Naive thymus-derived CD4-positive, alpha-beta T cell (primary cell): ENCODE results near the gene PAK6. TPM values are rescaled to one million over a fixed set of nuclear protein-coding genes. Genes with fewer than 3 reads are reported as not detected.
A peak's percentile ranks its signal among the peaks of the same experiment; 100 is the strongest.

ENCODE experiments used
- ATAC-seq: fragments of 150-1000 bp; cut with Tn5 transposase; 2 replicates; pipeline ENCODE4 v1.10.0; 2021; ENCODE audit warnings: mild to moderate bottlenecking, moderate library complexity
- CTCF ChIA-PET: fragments of 350-600 bp; sonication (Branson Sonifier 250); formaldehyde crosslinking; loops from one replicate; lab custom pipeline; 2021; ENCODE audit warnings: antibody characterized with exemption; lab: Charles Lee
- POLR2A ChIA-PET: fragments of 350-600 bp; sonication (Branson Sonifier 250); formaldehyde crosslinking; loops from one replicate; lab custom pipeline; 2021; ENCODE audit warnings: antibody characterized with exemption, inconsistent platforms; lab: Charles Lee
- DNase-seq, 9 donors: peaks; one replicate each; pipeline versions ENCODE4 v3.0.0 to v3.0.0-alpha.2; 2020 to 2022; ENCODE audit warnings: mixed read lengths in 1 of 9
- H3K27ac ChIP-seq: one replicate; pipeline ENCODE4 v1.7.0; 2013; ENCODE audit warnings: mild to moderate bottlenecking, low read depth, low read length, moderate library complexity
- H3K27me3 ChIP-seq, 2 donors: one replicate each; pipeline ENCODE4 v1.7.0; 2013; ENCODE audit warnings: low read length in 2 of 2, mild to moderate bottlenecking in 2 of 2, moderate library complexity in 2 of 2; ENCODE audit not compliant: control insufficient read depth in 2 of 2, insufficient read depth in 2 of 2
- H3K36me3 ChIP-seq, 3 experiments: 1 replicate in 2 of 3; 2 replicates in 1 of 3; pipeline ENCODE4 v1.7.0; 2013; ENCODE audit warnings: low read length in 3 of 3, mild to moderate bottlenecking in 3 of 3, moderate library complexity in 1 of 3; ENCODE audit not compliant: insufficient read depth in 3 of 3, control insufficient read depth in 2 of 3
- H3K4me1 ChIP-seq, 2 donors: one replicate each; pipeline ENCODE4 v1.7.0; 2013; ENCODE audit warnings: low read length in 2 of 2, mild to moderate bottlenecking in 2 of 2, moderate library complexity in 1 of 2; ENCODE audit not compliant: control insufficient read depth in 2 of 2, insufficient read depth in 2 of 2
- H3K4me3 ChIP-seq: 2 replicates; pipeline ENCODE4 v1.7.0; 2013; ENCODE audit warnings: mild to moderate bottlenecking, low read length
- H3K9me3 ChIP-seq, 3 experiments: 1 replicate in 2 of 3; 2 replicates in 1 of 3; pipeline ENCODE4 v1.7.0; 2013; ENCODE audit warnings: low read length in 3 of 3; ENCODE audit not compliant: control insufficient read depth in 2 of 3
- H3K27ac Mint-ChIP-seq, 9 donors: one replicate each; pipeline ENCODE4 v1.8.0; 2020 to 2022; ENCODE audit warnings: mixed read lengths in 9 of 9, mild to moderate bottlenecking in 8 of 9, moderate library complexity in 5 of 9, inconsistent platforms in 2 of 9
- H3K27me3 Mint-ChIP-seq, 5 donors: one replicate each; pipeline ENCODE4 v1.8.0; 2021 to 2022; ENCODE audit warnings: mixed read lengths in 5 of 5, mild to moderate bottlenecking in 1 of 5
- H3K36me3 Mint-ChIP-seq, 5 donors: one replicate each; pipeline ENCODE4 v1.8.0; 2020 to 2022; ENCODE audit warnings: mixed read lengths in 5 of 5, mild to moderate bottlenecking in 3 of 5, inconsistent platforms in 1 of 5
- H3K4me1 Mint-ChIP-seq, 7 donors: one replicate each; pipeline ENCODE4 v1.8.0; 2020 to 2022; ENCODE audit warnings: mixed read lengths in 7 of 7, mild to moderate bottlenecking in 3 of 7, inconsistent platforms in 1 of 7
- H3K4me3 Mint-ChIP-seq, 10 donors: one replicate each; pipeline ENCODE4 v1.8.0; 2020 to 2022; ENCODE audit warnings: mild to moderate bottlenecking in 10 of 10, mixed read lengths in 10 of 10, moderate library complexity in 6 of 10, inconsistent platforms in 2 of 10
- H3K9me3 Mint-ChIP-seq, 11 donors: one replicate each; pipeline ENCODE4 v1.8.0; 2020 to 2022; ENCODE audit warnings: mixed read lengths in 11 of 11, mild to moderate bottlenecking in 4 of 11, inconsistent platforms in 1 of 11, moderate library complexity in 1 of 11
- intact Hi-C, 2 donors: fragments of 100-400 bp; cut with micrococcal nuclease; formaldehyde crosslinking; loops; one replicate each; pipeline ENCODE4 v1.15.1; 2023
- polyA plus RNA-seq, 2 donors: library from polyadenylated mRNA; unstranded; fragments of 300-500 nt; fragmentation: Illumina TruSeq; gene quantifications; one replicate each; pipeline ENCODE4 v1.2.3, GENCODE V29; 2021
- total RNA-seq, 6 experiments: library from RNA in 5 of 6; stranded (reverse) in 5 of 6; gene quantifications; 1 replicate in 5 of 6; 2 replicates in 1 of 6; pipeline ENCODE4 v1.2.3 and lab custom pipeline; 2021 to 2026

The PAK6 gene
- total and polyA plus RNA-seq, 7 experiments from 2014 or later: 0.58 to 1.9 TPM; not detected in 5

GRCh38 chr15:40320931-40321371 is 82.1 kb downstream of the PAK6 start:
- H3K9me3 ChIP-seq: no peaks in the 10 kb centered on the region
- intact Hi-C loops: loop anchor here (1.0 to 5.0 kb wide), 11 partner anchors 14 to 796 kb away; partner anchors contain the start of genes ANKRD63 (in 2 of the 2), FSIP1 (in 2 of the 2), BUB1B (in 1 of the 2) and EIF2AK4 (in 1 of the 2)
- no peaks in the 10 kb centered on the region for H3K36me3 ChIP-seq
- peak in 8 of 9 donors; percentile 41 to 76 (median 70) for DNase-seq
- no peak overlapping the region for H3K27ac ChIP-seq
- peak overlapping the region in 6 of 10 donors; percentile 4 to 53 (median 26) for H3K4me3 Mint-ChIP-seq
- POLR2A ChIA-PET: interaction anchor here (0.6 to 8.6 kb wide), 5 partner anchors 11 to 262 kb away, joined by 3 to 93 read pairs (median 3); partner anchors contain the start of gene PLCB2
- H3K36me3 Mint-ChIP-seq: peaks cover 0 to 7% (median 0%) of the 10 kb centered on the region in 5 donors
- peak; percentile 31 for ATAC-seq
- CTCF ChIA-PET: interaction anchor here (0.7 to 19.9 kb wide), 6 partner anchors 8 to 101 kb away, joined by 3 to 366 read pairs (median 7); partner anchors contain the start of genes CCDC9B and PLCB2
- peaks cover 19 to 38% (median 31%) of the 10 kb centered on the region in 7 donors for H3K4me1 Mint-ChIP-seq
- H3K27ac Mint-ChIP-seq: peak overlapping the region in 8 of 9 donors; percentile 31 to 89 (median 42)
- H3K4me1 ChIP-seq: peaks cover 15% of the 10 kb centered on the region in 2 donors
- H3K9me3 Mint-ChIP-seq: no peaks in the 10 kb centered on the region
- H3K27me3 Mint-ChIP-seq: peaks cover 0 to 42% (median 0%) of the 10 kb centered on the region in 5 donors
- no peaks in the 10 kb centered on the region for H3K27me3 ChIP-seq
- no peak overlapping the region for H3K4me3 ChIP-seq

GRCh38 chr15:40322531-40323238 is 83.8 kb downstream of the PAK6 start:
- H3K27me3 Mint-ChIP-seq: peaks cover 0 to 27% (median 0%) of the 10 kb centered on the region in 5 donors
- peak overlapping the region; percentile 69 to 89 (median 83) for H3K4me3 Mint-ChIP-seq
- peaks cover 15% of the 10 kb centered on the region in 2 donors for H3K4me1 ChIP-seq
- peaks cover 0 to 10% (median 0%) of the 10 kb centered on the region in 5 donors for H3K36me3 Mint-ChIP-seq
- DNase-seq: no peak
- no peaks in the 10 kb centered on the region for H3K36me3 ChIP-seq
- H3K4me1 Mint-ChIP-seq: peaks cover 19 to 47% (median 37%) of the 10 kb centered on the region in 7 donors
- H3K27ac Mint-ChIP-seq: peak overlapping the region in 6 of 9 donors; percentile 56 to 86 (median 82)
- CTCF ChIA-PET: interaction anchor here (0.5 to 19.9 kb wide), 11 partner anchors 8 to 243 kb away, joined by 3 to 366 read pairs (median 4); partner anchors contain the start of genes CCDC9B and PLCB2
- H3K4me3 ChIP-seq: peak overlapping the region; percentile 31
- no peaks in the 10 kb centered on the region for H3K27me3 ChIP-seq
- intact Hi-C loops: loop anchor here (1.0 to 5.0 kb wide), 12 partner anchors 14 to 795 kb away; partner anchors contain the start of genes ANKRD63 (in 2 of the 2), BUB1B (in 1 of the 2), DISP2 (in 1 of the 2) and EIF2AK4 (in 1 of the 2)
- peak overlapping the region; percentile 66 for H3K27ac ChIP-seq
- no peak for ATAC-seq
- POLR2A ChIA-PET: interaction anchor here (0.6 to 8.6 kb wide), 11 partner anchors 8 to 274 kb away, joined by 3 to 93 read pairs (median 4); partner anchors contain the start of genes IVD and PLCB2
- H3K9me3 Mint-ChIP-seq: no peaks in the 10 kb centered on the region
- H3K9me3 ChIP-seq: no peaks in the 10 kb centered on the region

GRCh38 chr15:40323239-40323952 is 84.5 kb downstream of the PAK6 start, which contains the start of gene INAFM2:
Gene INAFM2 (plus strand): TSS chr15:40323692. CDS start chr15:40324056, 364 bp downstream.
- Mint-ChIP-seq H3K27me3 (peaks cover 0 to 23% (median 0%) of the 10 kb centered on the region in 5 donors), H3K4me1 (peaks cover 19 to 51% (median 43%) of the 10 kb centered on the region in 7 donors), H3K4me3 (peak within 1 kb of the TSS; percentile 69 to 89 (median 84)), H3K36me3 (peaks cover 0 to 11% (median 0%) of the 10 kb centered on the region in 5 donors), H3K27ac (peak within 1 kb of the TSS in 8 of 9 donors; percentile 56 to 86 (median 80)), H3K9me3 (no peaks in the 10 kb centered on the region)
- peak; percentile 95 for ATAC-seq
- Histone ChIP-seq H3K27ac (peak within 1 kb of the TSS; percentile 66), H3K4me3 (peak within 1 kb of the TSS; percentile 34), H3K4me1 (peaks cover 15% of the 10 kb centered on the region in 2 donors), H3K27me3 (no peaks in the 10 kb centered on the region), H3K36me3 (no peaks in the 10 kb centered on the region), H3K9me3 (no peaks in the 10 kb centered on the region)
- intact Hi-C loops: loop anchor here (1.0 to 5.0 kb wide), 12 partner anchors 15 to 794 kb away; partner anchors contain the start of genes ANKRD63 (in 2 of the 2), BUB1B (in 1 of the 2), DISP2 (in 1 of the 2) and EIF2AK4 (in 1 of the 2)
- ChIA-PET CTCF (interaction anchor here (0.6 to 19.9 kb wide), 10 partner anchors 9 to 178 kb away, joined by 3 to 366 read pairs (median 5); partner anchors contain the start of genes CCDC9B and PLCB2), POLR2A (interaction anchor here (0.6 to 8.6 kb wide), 10 partner anchors 8 to 275 kb away, joined by 3 to 93 read pairs (median 4); partner anchors contain the start of genes IVD and PLCB2)
- peak; percentile 77 to 91 (median 89) for DNase-seq

- intact Hi-C loops: loop anchor here (1.0 to 5.0 kb wide), 13 partner anchors 16 to 793 kb away; partner anchors contain the start of genes ANKRD63 (in 2 of the 2), DISP2 (in 2 of the 2), BUB1B (in 1 of the 2) and EIF2AK4 (in 1 of the 2)
- CTCF ChIA-PET: interaction anchor here (1.1 to 19.9 kb wide), 8 partner anchors 13 to 98 kb away, joined by 3 to 366 read pairs (median 6); partner anchors contain the start of gene CCDC9B
- peaks cover 19 to 56% (median 46%) of the 10 kb centered on the region in 7 donors for H3K4me1 Mint-ChIP-seq
These were observed 85.4 kb downstream of the PAK6 start for GRCh38 chr15:40323953-40324937.

GRCh38 chr15:40325188-40325587 is 86.3 kb downstream of the PAK6 start:
- no peak for DNase-seq
- H3K4me1 Mint-ChIP-seq: peaks cover 17 to 56% (median 47%) of the 10 kb centered on the region in 7 donors
- POLR2A ChIA-PET: interaction anchor here (0.7 to 4.9 kb wide), 7 partner anchors 9 to 131 kb away, joined by 3 to 35 read pairs (median 6); partner anchors contain the start of genes KNSTRN and PLCB2
- H3K36me3 Mint-ChIP-seq: peaks cover 0 to 11% (median 0%) of the 10 kb centered on the region in 5 donors
- Histone ChIP-seq H3K36me3 (no peaks in the 10 kb centered on the region), H3K4me3 (no peak overlapping the region), H3K27ac (no peak overlapping the region), H3K27me3 (no peaks in the 10 kb centered on the region), H3K4me1 (peaks cover 15% of the 10 kb centered on the region in 2 donors), H3K9me3 (no peaks in the 10 kb centered on the region)
- H3K27ac Mint-ChIP-seq: peak overlapping the region in 4 of 9 donors; percentile 28 to 78 (median 54)
- intact Hi-C loops: loop anchor here in 1 of 2 donors (2.0 kb wide), 1 partner anchor 34 kb away; the partner anchor contains the start of gene DISP2
- no peaks in the 10 kb centered on the region for H3K9me3 Mint-ChIP-seq
- CTCF ChIA-PET: interaction anchor here (0.7 to 5.0 kb wide), 9 partner anchors 9 to 488 kb away, joined by 3 to 38 read pairs (median 4); no protein-coding TSS in a partner anchor
- ATAC-seq: no peak
- H3K4me3 Mint-ChIP-seq: peak overlapping the region; percentile 69 to 88 (median 84)
- H3K27me3 Mint-ChIP-seq: peaks cover 0 to 10% (median 0%) of the 10 kb centered on the region in 5 donors

More at GRCh38 chr15:40323953-40324937, 85.4 kb downstream of the PAK6 start:
- peak in 4 of 9 donors; percentile 16 to 67 (median 24) for DNase-seq
- H3K27me3 ChIP-seq: no peaks in the 10 kb centered on the region
- ATAC-seq: no peak
- H3K4me3 Mint-ChIP-seq: peak overlapping the region; percentile 69 to 88 (median 84)
- H3K27me3 Mint-ChIP-seq: peaks cover 0 to 19% (median 0%) of the 10 kb centered on the region in 5 donors
- H3K4me3 ChIP-seq: peak overlapping the region; percentile 34
- peaks cover 0 to 11% (median 0%) of the 10 kb centered on the region in 5 donors for H3K36me3 Mint-ChIP-seq
- POLR2A ChIA-PET: interaction anchor here (0.8 to 4.9 kb wide), 6 partner anchors 7 to 58 kb away, joined by 3 to 35 read pairs (median 8); partner anchors contain the start of genes KNSTRN and PLCB2
- no peak overlapping the region for H3K27ac ChIP-seq
- H3K4me1 ChIP-seq: peaks cover 15% of the 10 kb centered on the region in 2 donors
- no peaks in the 10 kb centered on the region for H3K9me3 Mint-ChIP-seq
- H3K27ac Mint-ChIP-seq: peak overlapping the region in 7 of 9 donors; percentile 28 to 78 (median 52)
- H3K9me3 ChIP-seq: no peaks in the 10 kb centered on the region
- no peaks in the 10 kb centered on the region for H3K36me3 ChIP-seq
